Measurements from ENCODE around the gene SHC2.

Gene SHC2, protein sequence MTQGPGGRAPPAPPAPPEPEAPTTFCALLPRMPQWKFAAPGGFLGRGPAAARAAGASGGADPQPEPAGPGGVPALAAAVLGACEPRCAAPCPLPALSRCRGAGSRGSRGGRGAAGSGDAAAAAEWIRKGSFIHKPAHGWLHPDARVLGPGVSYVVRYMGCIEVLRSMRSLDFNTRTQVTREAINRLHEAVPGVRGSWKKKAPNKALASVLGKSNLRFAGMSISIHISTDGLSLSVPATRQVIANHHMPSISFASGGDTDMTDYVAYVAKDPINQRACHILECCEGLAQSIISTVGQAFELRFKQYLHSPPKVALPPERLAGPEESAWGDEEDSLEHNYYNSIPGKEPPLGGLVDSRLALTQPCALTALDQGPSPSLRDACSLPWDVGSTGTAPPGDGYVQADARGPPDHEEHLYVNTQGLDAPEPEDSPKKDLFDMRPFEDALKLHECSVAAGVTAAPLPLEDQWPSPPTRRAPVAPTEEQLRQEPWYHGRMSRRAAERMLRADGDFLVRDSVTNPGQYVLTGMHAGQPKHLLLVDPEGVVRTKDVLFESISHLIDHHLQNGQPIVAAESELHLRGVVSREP

DNA sequence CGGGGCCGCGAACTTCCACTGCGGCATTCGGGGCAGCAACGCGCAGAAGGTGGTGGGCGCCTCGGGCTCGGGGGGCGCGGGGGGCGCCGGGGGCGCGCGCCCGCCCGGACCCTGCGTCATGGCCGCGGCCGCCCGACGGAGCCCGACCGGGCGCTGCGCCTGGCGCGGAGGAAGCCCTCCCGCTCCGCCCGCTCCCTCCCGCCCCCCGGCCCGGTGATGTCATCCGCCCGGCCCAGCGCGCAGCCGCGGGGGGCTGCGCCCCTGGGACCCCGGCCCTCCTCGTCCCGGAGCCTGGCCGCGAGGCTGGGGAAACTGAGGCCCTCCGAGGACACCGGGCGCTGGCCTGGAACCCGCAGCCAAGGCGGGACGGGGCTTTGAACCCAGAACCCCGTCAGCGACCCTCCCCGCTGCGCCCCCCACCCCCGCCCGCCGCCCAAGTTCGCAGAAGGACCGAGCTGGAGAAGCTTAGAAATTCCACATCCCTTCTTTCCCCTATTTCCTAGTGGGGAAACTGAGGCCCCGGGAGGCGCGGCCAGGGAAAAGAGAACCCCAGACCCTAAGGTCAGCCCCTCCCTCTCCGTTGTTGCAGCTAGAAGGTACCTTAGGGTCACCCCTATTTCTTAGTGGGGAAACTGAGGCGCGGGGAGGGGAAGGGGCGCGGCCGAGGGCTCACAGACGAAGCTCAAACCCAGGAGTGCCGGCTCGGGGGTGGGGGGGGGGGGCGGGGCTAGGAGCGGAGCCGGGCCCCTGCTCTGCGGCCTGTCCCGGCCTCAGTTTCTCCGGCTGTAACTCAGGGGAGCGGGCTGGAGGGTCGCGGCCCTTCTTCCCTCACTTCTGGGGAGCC, at the start of gene SHC2:
SHC2 (minus strand) TSS at position 157 of the 844 bp plus-strand sequence; CDS start at position 120, 37 bp downstream.
- peak; percentile 30 for DNase-seq

DNA sequence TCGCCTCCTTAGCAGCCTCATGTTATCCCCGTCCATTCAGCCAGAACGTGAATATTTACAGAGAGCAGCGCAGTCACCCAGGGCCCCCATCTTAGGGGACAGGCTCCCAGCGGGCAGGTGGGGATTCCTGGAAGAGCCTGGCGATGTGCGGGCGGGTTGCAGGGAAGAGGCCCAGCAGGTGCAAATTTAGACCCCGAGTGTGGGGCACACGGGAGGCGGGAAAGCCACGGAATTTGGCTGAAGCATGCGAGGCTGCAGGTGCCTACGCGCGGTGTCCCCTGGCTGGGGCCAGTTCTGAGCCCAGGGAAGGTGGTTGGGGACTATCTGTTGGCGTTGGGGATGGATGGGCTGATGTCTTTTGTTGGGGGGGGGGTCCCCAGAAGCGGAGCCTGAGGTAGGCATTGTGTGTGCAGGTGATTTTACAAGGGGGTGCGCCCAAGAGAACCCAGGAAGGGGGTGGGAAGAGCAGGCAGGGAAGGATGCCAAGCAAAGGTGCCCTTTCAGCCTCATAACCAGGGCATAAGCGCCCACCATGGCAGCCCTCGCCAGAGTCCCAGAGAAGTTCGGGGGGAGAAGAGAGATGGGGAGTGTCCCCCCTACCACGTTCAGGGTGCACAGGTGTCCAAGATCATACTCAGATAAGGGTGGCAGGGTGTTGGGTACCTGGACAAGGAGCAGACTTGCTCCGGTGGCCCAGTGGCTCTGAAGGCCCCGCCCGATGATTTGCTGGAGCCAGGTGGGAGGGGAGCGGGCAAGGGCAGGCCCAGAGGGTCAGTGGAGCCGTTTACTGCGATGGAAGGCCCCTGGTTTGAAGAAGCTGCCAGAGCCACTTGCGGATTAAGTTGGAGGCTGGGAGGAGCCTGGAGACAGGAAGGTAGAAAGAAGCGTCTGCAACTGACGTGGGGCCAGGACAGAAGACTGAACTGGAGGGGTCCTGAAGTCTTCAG, 47.6 kb upstream of the SHC2 start:
- DNase-seq, result no peak

DNA sequence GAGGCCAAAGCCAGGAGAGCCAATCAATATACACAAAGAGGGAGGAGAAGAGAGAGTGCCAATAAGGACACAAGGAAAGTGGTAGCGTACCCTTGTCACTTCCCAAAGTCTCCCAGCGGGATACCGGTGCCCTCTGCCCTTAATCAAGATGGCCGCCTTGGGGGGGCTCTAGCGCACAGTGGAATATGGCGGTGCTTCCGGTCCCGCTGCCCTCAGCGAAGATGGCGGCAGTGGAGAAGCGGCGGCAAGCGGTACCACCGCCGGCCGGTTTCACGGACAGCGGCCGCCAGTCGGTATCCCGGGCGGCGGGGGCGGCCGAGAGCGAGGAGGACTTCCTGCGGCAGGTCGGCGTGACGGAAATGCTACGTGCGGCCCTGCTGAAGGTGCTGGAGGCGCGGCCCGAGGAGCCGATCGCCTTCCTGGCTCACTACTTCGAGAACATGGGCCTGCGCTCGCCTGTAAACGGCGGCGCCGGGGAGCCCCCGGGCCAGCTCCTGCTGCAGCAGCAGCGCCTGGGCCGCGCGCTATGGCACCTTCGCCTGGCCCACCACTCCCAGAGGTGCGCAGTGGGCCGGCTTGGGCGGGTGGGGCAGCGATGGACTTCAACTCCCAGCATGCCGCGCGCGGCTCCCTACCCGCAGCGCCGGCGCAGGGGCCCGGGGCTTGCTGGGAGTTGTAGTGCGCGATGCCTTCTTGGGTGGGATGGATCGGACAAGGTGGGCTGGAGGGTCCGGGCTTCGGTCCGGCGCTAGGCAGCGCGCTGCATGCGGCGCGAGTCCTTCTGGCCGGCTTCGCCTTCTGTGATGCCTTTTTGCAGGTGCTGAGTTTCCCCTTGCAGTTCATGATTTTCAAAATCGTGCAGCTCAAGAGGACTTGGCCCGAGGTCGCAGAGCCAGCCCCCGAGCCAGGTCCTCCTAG, 46.7 kb upstream of the SHC2 start, which contains the start of gene TPGS1:
TPGS1 (plus strand) TSS at position 212 of the 918 bp plus-strand sequence; CDS start at position 222, 10 bp downstream.
- DNase-seq, result peak; percentile 67

DNA sequence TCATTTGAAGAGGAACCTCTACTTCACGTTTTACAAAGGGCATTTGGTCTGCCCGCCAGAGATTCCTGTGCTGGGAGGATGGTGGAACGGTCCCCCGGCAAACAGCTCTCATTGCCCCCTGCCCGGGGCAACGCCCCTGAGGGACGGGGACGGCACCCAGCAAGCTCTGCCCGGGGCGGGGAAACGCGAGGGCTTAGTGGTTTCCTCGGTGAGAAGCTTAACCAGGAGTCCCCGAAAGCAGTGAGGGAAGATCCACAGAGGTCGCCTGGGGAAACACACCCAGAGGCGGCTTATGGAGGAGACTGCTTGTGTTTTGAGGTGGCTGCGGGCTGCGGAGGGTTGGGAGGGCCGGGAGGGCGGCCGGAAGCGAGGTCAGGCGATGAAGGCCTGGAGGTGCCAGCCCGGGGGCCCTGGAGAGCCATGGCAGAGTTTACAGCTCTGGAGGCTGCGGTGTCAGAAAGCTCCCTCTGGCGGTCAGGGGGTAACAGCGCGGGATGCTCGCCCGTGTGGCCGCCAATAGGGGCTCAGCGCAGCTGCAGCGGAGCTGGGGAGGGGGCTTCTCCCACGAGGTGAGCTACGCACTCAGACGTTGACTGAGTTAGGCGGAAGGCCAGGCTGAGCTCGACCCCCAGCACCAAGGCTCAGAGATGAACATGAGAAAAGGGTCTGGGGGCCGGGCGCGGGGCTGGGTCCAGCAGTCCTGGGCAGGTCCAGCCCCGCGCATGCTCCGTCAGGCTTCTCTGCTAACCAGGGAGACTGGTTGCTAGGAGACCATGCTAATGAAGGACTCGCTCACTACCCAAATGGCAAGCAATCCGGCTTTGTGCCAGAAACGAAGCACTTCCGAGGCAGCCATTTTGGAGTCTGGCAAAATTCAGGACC, 45.8 kb upstream of the SHC2 start:
- DNase-seq, result peak; percentile 99

DNA sequence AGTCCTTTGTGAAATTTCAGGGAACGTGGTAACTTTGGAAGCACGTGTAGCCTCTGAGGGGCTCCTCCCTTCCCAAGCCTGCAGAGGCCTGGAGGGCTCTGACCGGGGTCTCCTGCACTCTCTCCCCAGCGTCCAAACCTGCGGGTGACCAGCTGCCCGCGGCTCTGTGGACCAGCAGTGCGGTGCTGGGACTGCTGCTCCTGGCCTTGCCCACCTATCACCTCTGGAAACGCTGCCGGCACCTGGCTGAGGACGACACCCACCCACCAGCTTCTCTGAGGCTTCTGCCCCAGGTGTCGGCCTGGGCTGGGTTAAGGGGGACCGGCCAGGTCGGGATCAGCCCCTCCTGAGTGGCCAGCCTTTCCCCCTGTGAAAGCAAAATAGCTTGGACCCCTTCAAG, 43.8 kb upstream of the SHC2 start:
- DNase-seq, result no peak

DNA sequence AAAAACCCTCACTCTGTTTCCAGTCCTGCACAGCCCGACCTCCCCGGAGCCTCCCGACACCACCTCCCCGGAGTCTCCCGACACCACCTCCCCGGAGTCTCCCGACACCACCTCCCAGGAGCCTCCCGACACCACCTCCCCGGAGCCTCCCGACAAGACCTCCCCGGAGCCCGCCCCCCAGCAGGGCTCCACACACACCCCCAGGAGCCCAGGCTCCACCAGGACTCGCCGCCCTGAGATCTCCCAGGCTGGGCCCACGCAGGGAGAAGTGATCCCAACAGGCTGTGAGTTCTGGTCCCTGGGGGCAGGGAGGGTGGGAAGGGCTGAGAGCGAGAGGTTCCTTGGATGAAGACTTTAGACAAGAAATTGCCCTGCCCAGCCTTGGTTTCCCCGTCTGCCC, 40.8 kb upstream of the SHC2 start:
- no peak for DNase-seq

DNA sequence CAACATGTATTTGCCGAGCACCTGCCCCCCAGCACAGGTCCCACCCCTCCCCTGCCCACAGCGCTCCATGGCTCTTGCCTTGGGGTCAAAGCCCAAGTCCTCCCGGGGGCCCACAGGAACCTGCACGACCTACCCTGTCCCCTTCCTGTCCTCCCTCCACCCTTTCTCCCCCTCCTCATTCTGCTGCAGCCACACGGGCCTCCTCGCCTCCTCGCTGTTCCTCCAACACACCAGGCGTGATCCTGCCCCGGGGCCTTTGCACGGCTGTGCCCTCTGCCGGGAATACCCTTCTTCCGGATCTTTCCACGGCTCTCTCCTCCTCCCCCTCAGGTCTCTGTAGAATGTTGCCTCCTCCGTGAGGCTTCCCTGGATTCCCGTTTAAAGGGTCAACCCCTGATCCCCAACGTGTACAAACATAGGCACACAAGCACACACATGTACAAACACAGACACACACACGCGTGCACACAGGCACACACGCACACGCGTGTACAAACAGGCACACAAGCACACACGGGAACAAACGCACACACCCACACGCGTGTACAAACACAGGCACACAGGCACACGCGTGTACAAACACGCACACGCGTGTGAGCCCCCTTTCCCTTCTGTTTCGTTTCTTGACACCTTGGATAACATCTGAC, 38.3 kb upstream of the SHC2 start:
- no peak for DNase-seq

DNA sequence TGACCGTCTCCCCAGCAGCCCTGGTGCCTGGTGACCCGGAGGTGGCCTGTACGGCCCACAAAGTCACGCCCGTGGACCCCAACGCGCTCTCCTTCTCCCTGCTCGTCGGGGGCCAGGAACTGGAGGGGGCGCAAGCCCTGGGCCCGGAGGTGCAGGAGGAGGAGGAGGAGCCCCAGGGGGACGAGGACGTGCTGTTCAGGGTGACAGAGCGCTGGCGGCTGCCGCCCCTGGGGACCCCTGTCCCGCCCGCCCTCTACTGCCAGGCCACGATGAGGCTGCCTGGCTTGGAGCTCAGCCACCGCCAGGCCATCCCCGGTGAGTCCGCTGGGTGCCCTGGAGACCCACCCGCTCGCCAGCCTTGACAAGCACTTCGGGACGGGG, 37.7 kb upstream of the SHC2 start:
- peak; percentile 15 for DNase-seq

DNA sequence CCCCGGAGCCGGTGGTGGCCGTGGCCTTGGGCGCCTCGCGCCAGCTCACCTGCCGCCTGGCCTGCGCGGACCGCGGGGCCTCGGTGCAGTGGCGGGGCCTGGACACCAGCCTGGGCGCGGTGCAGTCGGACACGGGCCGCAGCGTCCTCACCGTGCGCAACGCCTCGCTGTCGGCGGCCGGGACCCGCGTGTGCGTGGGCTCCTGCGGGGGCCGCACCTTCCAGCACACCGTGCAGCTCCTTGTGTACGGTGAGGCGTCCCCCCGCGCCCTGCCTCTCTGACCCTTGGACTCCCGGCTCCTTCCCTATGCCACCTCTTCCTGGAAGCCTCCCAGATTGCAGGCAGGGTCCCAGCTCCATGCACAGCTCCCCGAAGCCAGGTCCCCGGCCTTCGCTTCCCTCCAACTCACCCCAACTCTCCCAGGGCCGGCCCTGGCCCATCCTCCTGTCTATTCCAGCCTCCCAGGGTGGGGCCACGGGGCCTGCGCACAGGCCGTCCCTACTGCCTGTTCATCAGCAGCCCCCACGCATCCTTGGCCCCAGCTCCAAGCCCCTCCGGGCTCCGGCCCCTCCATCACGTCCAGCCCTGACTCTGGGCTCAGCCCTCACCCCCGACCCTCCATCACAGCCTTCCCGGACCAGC, 37.2 kb upstream of the SHC2 start:
- DNase-seq, result no peak

DNA sequence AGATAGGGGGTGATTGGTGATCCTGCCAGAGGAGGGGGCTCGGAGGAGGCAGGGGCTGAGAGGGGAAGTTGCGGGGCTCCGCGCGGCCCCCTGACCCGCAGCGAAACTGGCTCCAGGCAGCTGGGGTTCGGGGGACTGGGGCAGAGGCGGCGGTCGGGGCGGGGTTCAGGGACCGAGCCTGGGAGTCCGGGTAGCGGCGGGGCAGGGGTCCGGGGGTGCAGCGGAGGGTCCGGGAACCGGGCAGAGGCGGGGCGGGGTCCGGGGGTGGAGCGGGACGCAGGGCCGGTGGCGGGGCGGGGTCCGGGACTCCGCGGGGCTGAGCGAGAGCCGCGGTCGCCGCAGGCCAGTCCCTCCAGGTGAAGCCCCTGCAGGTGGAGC, 36.6 kb upstream of the SHC2 start:
- DNase-seq, result no peak

DNA sequence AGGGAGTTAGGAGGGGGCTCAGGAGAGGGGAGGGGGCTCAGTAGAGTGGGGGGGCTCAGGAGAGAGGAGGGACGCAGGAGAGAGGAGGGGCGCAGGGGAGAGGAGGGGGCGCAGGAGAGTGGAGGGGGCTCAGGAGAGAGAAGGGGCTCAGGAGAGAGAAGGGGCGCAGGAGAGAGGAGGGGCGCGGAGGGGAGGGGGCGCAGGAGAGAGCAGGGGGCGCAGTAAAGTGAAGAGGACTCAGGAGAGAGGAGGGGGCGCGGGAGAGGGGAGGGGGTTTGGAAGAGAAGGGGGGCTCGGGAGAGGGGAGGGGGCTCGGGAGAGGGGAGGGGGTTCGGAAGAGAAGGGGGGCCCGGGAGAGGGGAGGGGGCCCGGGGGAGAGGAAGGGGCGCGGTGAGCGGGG, 36.2 kb upstream of the SHC2 start:
- DNase-seq, result no peak

DNA sequence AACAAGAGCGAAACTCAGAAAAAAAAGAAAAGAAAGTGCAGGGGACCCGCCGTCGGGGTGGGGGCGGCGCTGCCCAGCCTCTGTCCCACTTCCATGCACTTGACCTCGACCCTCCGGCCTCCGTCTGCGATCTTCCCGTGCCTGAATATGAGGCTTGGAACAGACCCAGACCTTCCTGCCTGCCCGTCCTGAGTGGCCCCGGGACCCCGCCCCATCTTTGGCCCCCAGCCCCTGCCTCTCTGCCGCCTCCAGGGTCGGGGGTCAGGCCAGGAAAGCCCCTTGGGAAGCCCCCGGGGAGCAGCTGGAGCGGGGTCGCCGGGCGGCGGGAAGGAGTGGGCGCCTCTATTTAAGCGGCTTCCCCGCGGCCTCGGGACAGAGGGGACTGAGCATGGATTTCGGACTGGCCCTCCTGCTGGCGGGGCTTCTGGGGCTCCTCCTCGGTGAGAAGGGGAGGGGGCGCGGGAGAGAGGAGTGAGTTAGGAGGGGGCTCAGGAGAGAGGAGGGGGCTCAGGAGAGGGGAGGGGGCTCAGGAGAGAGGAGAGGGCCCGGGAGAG, 35.4 kb upstream of the SHC2 start, which contains the start of gene MADCAM1:
MADCAM1 (plus strand) TSS at position 375 of the 554 bp plus-strand sequence; CDS start at position 389, 14 bp downstream.
- no peak for DNase-seq

DNA sequence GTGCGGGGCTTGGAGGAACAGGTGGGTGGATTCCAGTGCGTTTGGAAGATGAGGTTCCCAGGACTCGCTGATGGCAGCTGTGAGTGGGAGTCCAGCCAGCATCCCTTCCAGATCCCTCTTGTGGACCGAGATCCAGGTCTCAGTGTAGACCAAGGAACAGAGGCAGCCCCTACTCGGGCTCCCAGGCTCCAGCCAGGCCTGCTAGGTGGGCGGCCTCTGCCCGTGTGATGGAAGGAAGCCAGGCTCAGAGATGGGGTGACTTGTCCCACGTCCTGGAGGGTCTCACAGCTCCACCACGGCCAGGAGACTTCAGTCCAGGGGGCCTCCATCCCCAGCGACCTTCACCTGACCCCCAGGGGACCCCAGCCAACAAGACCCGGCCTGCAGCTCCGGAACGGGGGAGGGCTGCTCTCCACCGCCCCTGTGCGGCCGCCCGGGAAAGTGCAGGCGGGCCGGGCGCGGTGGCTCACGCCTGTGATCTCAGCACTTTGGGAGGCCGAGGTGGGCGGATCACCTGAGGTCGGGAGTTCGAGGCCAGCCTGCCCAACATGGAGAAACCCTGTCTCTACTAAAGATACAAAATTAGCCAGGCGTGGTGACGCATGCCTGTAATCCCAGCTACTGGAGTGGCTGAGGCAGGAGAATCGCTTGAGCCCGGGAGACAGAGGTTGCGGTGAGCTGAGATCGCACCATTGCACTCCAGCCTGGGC, 34.7 kb upstream of the SHC2 start:
- peak; percentile 24 for DNase-seq

DNA sequence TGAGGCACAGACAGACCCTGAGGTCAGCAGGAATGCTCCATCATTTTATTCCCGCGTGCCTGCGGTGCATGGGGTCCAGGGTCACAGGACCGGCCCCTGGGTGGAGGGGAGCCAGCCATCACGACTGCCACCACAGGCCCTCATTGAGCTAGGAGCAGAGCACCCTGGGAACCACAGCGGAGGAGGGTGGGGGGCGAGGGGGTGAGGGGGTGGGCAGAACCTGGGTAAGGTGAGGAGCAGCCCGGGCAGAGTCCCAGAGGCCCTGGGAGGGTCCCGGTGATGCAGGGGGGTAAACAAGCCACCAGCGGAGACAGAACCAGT, 34.2 kb upstream of the SHC2 start:
- DNase-seq, result no peak

DNA sequence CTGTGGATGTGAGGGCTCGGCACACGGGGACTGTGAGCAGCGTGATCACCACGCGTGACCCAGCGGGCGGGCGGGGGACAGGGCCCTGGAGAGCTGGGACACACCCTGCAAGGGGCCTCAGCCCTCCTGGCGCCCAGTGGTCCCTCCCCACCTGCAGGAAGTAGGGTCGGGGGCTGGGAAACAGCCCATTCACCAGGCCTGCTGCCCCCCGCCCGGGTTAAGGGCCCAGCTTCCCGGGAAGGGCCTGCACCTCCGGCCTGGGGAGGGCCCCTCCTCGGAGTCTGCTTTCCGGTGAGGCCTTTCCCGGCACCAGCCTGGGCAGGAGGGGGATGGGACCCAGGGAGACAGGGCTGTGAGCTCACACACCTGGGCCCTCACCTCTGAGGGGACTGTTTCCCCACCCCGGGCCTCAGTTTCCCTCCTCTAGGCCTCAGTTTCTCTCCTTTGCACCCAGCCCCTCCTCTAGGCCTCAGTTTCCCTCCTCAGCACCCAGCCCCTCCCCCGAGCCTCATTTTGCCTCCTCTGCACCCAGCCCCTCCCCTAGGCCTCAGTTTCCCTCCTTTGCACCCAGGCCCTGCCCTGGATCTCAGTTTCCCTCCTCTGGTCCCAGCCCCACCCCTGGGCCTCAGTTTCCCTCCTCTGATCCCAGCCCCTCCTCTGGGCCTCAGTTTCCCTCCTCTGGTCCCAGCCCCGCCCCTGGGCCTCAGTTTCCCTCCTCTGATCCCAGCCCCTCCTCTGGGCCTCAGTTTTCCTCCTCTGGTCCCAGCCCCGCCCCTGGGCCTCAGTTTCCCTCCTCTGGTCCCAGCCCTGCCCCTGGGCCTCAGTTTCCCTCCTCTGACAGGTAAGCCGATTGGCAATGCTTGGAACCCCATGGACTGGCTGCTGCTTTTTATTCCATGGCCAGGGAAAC, 33.6 kb upstream of the SHC2 start:
- no peak for DNase-seq

DNA sequence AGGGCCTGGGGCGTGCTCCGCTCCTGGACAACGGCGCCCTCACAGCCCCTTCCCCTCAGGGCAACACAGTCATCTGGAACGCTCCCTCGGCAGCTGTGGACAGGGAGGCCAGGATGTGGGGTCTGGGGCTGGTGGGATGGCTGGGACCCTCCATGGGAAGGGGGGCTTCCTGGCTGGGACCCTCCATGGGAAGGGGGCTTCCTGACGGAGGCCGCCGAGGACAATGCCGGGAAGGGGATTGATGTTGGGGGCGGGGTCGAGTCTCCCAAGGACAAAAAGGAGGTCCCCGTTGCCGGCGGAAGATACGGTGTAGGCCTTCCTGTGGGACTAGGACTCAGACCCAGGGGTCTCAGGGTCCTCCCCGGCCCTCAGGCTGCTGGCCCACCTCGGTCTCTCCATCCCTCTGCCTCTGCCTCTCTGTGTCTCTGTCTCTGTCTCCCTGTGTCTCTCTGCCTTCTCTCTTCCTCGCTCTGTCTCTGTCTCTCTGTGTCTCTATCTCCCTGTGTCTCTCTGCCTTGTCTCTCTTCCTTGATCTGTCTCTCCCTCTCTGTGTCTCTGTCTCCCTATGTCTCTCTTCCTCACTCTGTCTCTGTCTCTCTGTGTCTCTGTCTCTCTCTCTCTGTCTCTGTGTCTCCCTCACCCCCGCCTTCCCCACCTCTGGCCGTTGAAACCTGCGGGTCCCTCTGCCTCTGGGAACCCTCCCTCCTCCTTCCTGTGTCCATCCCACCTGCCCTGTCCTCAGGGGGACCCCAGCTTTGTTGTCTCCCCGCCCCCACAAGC, 32.7 kb upstream of the SHC2 start:
- no peak for DNase-seq
